Measurements from ENCODE around the gene CEACAM21. TPM values are rescaled to one million over a fixed set of nuclear protein-coding genes. Genes with fewer than 3 reads are reported as not detected.
"Not testable (repeated sequence)": the region's sequence is repeated elsewhere in the genome, so short reads cannot be mapped to it uniquely, and the experiment has no call there.

CEACAM21 gene
- total RNA-seq, 1 donor from 2014 or later, result not detected

DNA sequence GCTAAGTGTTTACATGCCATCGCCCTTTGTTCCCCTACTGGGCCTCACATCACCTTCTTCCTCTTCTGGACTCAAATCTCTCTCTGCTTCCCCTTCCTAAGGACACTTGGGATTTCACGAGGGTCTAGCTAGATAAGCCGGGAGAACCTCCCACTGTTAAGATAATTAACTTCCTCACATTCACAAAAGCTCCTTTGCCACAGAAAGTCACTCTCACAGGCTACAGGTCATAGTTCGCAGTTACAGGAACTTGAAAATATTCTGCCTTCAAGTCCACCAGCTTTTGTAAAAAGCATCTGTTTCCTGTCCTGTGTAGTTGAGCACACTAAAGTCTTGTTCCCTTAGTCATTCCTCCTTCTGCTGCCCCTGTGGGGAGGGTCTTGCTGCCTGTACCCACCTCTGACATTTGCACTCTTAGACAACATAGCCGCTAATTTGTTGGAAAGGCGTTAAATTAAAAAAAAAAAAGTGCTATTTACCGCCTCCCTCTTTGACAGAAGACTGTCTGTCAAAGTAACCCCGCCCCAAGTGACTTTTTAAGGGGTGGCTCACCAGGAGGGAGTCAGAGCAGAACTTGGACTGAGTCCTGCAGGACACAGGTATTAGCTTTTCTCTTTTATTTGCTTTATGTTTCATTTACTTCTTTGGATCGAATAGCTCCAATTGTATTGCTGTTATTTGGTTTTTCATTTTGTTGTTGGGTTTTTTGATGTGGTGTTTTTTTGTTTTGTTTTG lies 26.8 kb upstream of the CEACAM21 start:
- DNase-seq (ENCODE audit: low read depth), result no peak

DNA sequence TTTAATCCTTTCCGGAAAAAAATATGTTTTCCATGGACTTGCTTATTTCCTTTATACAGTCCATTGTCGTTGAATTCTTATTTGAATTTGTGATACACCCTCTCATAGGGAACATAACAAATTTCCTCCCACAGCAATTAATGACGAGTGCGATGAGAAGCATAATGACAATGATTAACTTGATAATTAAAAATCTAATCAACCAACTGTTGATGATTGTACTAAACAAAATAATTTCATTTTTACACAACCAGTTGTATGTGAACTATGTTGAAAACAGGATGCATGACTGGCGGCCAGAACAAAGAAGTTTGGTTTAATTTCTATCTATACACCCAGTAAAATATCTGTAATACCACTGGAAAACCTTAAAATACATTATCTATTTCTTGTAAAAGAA lies 26.1 kb upstream of the CEACAM21 start:
- no peak for DNase-seq (ENCODE audit: low read depth)

DNA sequence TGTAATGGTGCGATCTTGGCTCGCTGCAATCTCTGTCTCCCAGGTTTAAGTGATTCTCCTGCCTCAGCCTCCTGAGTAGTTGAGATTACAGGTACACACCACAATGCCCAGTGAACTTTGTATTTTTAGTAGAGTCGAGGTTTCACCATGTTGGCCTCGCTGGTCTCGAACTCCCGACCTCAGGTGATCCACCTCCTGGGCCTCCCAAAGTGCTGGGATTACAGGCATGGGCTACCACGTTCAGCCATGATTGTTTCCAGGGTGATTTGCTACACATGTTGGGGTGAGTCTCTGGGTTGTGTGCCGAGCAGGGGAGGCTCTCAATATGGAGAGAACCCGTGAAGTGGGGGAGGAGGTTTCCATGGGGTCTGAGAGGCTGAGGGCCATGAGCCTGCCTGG lies 24.8 kb upstream of the CEACAM21 start:
- no peak for DNase-seq (ENCODE audit: low read depth)

DNA sequence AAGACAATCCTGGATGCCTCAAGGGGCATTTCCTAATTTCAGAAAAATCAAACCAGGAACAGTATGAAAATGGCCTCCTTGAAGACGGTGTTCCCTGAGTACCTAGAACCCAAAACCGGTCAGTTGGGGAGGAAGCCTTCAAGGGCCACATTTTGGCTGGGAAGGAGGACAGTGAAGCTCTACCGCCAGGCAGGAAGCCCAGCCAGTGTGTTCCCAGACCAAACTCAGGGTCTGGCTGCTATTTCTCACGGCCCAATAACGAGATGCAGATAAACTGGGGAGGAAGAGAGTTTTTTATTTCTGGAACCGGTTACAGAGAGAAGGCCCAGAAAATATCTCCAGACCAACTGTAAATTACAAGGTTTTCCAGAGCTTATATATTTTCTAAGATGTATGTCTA lies 24.3 kb upstream of the CEACAM21 start:
- no peak for DNase-seq (ENCODE audit: low read depth)

DNA sequence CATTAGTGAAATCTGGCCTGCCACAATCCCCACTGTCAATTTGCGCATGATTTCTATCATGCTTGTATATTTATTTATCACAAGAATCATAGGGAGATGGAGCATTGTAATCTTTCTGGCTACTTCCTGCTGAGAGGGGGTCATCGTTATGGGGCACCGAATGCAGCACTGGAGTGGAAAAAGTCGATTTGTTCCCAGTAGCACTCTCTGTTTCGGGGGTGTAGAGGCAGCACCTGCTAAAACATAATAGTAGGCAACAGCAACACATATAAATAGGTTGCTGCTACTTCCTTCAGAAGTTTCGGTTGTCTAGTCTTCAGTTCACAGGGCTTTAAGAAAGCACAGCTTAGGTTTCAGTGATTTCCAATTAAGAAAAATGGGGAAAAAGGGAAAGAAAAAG lies 23.4 kb upstream of the CEACAM21 start:
- no peak for DNase-seq (ENCODE audit: low read depth)

DNA sequence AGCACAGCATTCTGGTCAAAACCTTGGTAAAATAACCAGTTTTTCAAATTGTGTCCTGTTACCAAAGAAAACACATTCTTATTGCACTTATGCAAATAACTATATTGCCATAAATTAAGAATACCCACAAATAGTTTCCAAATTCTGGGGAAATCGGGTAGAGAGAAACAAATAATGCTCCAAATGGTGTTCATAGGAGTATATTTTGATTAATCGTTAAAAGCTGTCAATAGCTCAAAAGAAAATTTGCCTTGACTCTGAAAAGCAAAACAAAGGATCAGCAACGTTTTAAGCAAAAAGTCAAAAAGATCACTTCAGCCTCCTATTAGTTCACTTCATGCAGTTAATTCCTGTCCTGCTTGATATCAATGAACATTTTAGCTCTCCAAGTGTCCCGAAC lies 22.2 kb upstream of the CEACAM21 start:
- no peak for DNase-seq (ENCODE audit: low read depth)

DNA sequence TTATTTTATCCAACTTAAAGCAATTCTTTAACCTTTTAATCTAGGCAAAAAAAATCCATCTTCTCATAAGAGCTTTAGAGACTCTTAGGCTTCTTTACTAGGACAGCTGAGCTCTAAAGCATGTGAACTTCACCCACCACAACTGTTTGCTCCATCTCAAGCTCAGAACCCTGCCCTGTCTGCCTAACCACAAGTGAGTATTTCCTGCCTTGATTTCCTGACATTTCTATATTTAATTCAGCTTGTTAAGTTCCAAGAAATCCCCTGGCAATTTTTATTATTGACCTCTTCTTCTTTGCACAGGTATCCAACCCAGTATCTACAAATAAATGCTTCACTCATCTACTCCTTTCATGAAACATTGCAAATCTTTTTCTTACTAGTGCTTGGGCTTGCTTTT lies 21.1 kb upstream of the CEACAM21 start:
- DNase-seq (ENCODE audit: low read depth), result no peak

DNA sequence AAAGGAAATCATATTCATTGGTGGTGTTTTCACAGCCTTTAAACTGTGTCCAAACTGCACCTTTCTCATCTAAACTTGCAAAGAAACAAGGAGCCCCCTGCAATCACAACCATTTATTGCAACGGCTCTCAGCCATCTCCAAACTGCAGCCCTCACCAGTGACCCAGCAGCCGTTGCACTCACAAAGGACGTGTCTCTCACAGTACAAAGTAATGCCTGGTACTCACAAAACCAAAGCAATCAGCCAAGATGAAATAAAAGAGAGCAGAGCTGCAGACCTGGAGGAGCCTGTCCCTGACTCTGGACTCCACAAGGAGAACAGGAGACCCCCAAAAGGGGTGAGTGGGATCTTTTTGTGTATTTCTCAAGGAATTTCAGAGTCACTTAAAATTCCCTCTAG lies 20.2 kb upstream of the CEACAM21 start:
- DNase-seq (ENCODE audit: low read depth), result no peak

DNA sequence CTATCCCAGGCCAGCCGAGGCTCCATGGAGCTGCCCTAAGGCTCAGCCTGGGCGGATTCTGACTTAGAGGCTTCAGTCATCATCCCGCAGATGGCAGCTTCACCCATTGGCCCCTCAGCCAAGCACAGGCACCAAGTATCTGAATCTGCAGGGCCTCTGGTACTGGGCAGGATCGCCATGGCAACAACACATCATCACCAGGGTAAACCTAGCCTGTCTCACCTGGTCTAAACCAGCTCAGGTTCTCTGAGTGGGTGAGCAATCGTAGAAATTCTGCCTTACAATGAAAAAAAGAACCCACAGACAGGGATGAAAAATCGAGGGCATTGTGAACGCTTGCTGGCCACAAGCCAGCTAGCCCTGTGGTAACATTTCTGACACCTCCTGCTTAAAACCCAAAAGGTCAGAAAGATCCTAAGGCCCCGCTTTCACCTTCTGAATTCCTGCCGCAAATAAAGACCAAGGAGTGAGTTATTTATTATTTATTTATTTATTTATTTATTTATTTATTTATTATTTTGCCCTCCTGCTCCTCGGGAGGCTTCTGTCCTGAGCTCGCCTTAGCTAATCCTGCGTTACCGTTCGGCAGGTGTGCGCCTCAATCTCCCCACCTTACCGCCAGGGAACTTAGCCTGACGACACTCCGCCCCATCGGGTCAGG lies 12.0 kb upstream of the CEACAM21 start:
- DNase-seq (ENCODE audit: low read depth), result no peak

DNA sequence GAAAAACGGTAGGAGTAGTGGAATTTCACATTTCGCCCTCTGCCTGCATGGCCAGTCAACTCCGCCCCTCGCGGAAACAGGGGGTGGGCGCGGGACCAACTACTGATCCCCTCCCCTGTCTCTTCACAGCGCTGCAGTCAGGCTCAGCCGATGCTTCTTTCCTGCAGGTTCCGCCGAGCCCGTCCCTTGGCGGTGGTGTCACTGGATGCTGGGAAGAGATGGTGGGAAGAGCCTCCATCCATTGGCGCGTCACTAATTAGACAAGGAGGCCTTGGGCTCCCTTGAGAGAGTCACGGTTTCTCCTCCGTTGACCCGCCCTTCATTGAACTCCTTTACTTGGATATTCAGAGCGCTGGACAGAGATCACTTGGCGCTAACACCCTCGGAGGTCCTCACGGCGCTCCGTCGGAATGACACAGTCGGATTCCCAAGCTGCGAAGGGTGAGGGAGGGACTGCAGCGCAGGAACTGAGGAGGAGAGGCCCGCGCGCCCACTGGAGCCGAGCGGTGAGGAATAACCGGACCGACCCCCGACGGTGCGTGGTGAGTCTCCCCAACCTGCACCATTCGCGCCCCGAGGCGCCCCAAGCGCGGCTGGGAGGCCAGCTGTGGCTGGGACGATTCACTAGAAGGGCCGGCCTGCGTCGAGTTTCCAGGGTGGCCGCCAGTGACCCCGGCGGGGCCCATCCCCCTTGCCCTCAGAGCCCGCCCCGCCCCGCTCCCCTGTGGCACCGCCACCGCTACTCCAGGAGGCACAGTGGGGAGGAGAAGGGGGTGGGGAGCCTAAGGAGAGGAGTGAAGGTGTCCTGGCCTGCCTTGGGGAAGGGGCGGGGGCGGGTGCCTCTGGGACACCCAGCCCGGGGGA lies 11.2 kb upstream of the CEACAM21 start:
- no peak for DNase-seq (ENCODE audit: low read depth)

DNA sequence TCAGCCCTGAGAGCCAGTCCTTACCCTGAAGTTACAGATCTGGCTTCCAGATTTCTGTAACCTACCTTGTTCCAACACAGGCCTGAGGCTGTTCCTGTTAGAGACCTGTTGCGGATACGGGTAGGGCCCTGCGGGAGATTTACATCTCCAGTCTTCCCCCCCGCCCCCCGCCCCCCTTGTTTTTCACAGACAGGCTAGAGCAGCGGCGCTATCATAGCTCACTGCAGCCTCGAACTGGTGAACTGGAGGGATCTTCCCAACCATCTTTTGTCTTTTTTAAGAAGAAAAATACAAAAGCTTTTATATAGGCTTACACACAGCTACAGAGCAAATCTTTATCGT lies 10.6 kb upstream of the CEACAM21 start:
- DNase-seq (ENCODE audit: low read depth), result no peak

DNA sequence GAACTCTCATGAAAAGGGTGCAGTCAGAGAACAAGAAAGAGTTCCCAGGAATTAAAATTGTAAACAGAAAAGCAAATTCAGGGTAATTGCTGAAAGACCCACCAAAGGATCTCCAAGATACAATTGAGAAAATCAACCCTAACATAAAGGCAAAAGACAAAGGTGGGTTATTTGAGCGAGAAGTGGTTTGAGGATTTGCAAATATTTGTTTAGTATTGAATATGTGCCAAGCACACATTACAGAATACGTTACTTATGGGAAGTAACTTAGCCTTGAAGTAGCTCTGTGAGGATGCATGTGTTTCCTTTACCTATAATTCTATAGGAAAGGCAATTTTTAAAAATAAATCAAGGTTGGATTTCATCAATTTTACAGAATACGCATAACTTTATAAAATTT lies 10.0 kb upstream of the CEACAM21 start:
- DNase-seq (ENCODE audit: low read depth), result no peak

DNA sequence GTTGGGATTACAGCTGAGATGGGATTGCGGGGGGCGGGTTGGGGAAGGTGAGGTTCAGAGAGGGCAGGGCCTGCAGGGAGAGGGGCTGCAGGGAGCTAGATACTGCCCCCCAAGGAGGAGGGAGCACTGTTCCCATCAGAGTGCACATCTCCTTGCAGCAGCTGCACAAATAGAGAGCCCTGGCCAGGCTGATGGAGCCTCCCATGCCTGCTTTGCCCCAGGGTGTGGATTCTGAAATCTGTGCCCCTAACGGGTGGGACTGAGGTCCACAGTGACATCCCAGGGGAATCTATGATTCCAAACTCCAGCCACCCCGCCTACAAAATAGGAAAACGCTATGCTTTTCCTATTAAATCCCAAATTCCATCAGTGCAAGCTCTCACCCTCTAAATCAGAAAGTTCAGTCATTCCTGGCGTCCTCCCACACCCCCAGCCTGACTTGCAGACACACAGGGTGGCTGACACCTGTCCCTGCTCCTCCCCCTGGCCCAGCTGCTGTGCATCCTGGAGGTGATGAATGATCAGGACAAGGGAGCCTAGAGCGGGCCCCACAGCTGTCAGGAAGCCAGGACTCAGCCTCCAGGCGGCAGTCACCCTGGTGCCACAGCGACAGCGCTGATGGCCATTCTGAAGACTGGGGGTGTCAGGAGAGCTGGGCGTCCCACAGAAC lies 6.3 kb upstream of the CEACAM21 start:
- DNase-seq (ENCODE audit: low read depth), result no peak

DNA sequence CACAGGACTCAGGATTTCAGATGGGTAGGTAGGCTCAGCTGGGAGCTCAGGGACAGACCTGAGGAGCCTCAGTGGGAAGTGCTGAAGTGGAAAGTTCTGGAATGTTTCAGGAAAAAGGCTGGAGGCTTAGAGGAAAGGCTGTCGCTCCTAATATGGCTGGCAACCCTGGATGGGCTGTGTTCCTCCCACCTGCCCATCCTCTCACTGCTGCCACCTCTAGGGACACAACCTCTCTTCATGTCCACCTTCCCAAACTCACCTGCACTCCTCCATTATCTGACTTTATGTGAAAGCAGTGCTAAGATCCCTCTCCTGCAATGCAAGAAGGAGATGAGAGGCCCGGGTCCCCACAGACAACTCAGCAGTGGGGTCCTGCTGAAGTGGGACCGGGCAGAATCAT lies 5.8 kb upstream of the CEACAM21 start:
- no peak for DNase-seq (ENCODE audit: low read depth)

DNA sequence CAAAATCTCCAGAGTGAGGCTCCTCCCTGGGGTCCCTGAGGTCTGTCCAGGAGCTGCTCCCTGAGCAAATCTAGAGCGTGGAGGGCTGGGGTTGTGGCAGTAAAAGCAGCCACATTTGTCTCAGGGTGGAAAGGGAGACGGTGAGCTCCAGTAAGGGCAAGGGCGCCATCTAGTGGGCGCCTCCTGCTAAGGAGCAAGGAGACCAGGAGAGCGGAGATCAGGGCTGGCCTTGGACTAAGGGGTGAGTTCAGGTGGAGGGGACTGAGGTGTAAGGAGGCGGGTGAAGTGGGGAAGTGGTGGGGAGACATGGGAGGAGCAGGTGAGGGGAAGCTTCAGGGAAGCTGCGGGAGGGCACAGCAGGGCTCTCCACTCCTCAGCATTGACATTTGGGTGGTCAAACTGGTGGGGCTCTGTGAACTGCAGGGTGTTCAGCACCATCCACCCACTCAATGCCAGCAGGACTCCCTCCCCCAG lies 5.3 kb upstream of the CEACAM21 start:
- peak; percentile 30 for DNase-seq (ENCODE audit: low read depth)

DNA sequence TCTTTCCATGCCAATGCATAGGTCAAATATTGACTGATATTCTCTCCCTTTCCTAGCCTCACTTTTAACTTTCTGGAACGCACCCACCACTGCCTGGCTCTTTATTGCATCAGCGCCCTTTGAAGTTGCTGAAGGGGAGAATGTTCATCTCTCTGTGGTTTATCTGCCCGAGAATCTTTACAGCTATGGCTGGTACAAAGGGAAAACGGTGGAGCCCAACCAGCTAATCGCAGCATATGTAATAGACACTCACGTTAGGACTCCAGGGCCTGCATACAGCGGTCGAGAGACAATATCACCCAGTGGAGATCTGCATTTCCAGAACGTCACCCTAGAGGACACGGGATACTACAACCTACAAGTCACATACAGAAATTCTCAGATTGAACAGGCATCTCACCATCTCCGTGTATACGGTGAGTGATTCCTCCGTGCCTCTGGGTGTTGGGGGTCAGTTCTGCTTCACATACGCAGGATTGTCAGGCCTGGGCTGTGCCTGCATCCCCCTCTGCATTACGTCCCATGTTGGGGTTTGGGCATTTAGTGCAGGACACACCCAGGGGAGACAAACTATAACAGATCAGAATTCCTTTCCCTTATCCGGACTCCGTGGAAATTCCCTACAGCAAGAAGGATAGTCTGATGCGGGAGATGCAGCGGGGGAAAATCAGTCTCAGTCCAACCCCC lies 1.3 kb downstream of the CEACAM21 start:
- no peak for DNase-seq (ENCODE audit: low read depth)

DNA sequence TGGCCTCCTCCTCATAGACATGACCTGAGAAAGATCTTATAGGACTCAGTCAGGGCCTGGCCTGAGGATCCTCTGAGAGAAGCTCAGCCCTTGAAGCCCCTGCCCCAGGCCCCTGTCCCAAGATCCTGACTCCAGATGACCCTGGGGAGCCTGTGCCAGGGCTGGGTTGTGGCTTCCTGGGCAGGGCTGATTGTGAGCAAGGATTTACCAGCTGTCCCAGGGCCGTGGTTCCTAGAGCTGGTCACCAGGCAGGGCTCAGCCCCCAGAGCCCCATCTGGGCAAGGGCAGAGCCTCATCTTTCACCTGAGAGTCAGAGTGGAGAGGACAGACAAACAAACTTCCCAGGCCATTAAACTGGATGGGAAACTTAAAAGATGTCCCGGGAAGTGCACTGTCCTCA lies 1.9 kb downstream of the CEACAM21 start:
- DNase-seq (ENCODE audit: low read depth), result no peak

DNA sequence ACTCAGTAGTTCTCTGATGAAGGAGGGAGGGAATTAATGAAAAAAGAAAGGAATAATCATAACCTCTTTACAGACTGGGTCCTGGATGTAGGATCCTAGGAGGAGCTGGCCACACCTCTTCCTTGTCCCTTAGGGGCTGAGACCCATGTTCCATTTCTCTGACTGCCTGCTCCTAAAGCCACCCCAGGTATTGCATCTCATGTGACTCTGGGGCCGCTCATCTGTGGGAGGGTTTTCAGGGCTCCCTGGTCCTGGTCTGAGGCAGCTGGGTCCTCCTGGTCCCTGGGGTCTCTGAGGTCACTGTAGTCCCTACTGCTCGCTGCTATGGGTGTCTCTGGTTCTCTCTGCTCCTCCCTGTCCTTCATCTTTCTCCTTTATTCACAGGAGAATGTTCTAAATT lies 2.9 kb downstream of the CEACAM21 start:
- no peak for DNase-seq (ENCODE audit: low read depth)

DNA sequence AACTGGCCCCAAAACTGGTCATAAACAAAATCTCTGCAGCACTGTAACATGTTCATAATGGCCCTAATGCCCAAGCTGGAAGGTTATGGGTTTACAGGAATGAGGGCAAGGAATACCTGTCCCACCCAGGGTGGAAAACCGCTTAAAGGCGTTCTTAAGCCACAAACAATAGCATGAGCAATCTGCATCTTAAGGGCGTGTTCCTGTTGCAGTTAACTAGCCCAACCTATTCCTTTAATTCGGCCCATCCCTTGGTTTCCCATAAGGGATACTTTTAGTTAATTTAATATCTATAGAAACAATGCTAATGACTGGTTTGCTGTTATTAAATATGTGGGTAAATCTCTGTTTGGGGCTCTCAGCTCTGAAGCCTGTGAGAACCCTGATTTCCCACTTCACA lies 5.1 kb downstream of the CEACAM21 start:
- DNase-seq (ENCODE audit: low read depth), result not testable (repeated sequence)

DNA sequence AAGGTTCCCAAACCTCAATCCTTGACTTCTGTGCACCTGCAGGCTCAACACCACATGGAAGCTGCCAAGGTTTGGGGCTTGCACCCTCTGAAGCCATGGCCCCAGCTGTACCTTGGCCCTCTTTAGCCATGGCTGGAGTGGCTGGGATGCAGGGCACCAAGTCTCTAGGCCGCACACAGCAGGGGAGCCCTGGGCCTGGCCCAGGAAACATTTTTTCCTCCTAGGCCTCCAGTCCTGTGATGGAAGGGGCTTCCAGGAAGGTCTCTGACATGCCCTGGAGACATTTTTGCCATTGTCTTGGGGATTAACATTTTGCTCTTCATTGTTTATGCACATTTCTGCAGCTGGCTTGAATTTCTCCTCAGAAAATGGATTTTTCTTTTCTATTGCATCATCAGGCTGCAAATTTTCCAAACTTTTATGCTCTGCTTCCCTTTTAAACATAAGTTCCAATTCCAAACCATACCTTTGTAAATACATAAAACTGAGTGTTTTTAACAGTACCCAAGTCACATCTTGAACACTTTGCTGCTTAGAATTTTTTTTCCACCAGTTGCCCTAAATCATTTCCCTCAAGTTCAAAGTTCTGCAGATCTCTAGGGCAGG lies 6.7 kb downstream of the CEACAM21 start:
- DNase-seq (ENCODE audit: low read depth), result not testable (repeated sequence)

DNA sequence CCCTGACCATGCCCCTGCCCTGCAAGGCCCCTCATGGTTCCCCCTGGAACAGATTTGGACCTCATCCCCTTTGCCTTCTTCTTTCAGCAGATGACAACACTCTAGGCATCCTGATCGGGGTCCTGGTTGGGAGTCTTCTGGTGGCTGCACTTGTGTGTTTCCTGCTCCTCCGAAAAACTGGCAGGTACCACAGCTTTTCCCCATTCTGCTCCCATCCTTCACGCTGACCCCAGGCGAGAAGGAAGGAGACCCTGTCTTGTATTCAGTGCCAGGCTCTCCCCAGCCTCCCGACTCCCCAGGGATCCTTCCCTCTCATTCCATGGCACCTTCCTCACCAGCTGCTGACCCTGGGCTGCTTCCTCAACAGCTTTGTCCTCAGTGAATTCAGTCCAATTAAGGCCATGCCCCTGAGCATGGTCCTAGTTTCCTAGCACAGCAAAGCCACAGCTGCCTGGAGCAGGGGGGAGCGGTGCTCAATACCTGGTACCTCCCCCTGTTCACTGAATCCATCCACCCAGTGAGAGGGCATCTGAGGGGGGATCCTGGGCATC lies 8.4 kb downstream of the CEACAM21 start:
- DNase-seq (ENCODE audit: low read depth), result no peak

Data from renal cortical epithelial cell (primary cell).